GM13977 (cell line): Measurements from ENCODE around the gene KIAA1671.

ENCODE experiments used
- DNase-seq: peaks from one replicate; pipeline ENCODE4 v3.0.0; 2012; ENCODE audit warnings: low spot score
- in situ Hi-C: fragments of 300-500 bp; cut with MboI; formaldehyde crosslinking; loops from one replicate; pipeline ENCODE4 v1.12.0; 2022; ENCODE audit warnings: low sequenced_read_pairs, low pct_unique_long_range_greater_than_20kb, mixed read lengths, inconsistent platforms; ENCODE audit not compliant: unreplicated experiment
- TF ChIP-seq, protein P1 (sequence below): IDR thresholded peaks from 2 replicates; pipeline ENCODE4 v1.5.1; 2012; ENCODE audit warnings: mild to moderate bottlenecking, control low read depth; ENCODE audit not compliant: insufficient read depth; ENCODE audit errors: extremely low read depth, missing control alignments

The KIAA1671 gene

DNA sequence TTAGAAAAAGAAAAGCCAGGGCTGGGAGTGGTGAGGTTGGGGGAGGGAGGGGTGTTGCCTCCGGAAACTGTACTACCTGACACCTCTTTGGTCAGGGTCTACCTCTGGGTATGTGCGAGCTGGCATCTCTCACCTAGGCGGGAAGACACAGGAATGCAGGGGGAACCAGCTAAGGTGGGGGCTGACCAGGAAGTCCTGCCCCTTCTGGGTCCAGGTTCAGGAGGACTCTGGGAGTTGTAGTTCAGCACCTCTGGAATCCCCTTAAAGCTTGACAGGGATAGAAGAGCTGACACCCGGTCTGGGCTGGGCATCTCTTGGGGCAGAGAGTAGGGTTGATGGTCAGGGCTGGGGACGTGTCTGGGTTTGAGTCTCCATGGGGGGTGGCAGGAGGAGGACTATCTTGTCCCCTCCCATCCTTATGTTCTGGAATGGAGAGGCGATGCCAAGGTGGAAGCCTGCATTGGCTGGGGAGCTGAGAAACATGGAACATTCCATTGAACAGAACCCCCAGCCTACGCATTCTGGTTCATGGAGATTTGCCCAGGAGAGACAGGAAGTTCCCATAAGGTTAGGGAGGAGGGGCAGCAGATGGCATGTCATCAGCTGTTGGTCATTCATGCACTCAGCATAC is 2.1 kb upstream of the KIAA1671 start:
- in situ Hi-C loops = no loop called here
- TF ChIP-seq, protein P1, sequence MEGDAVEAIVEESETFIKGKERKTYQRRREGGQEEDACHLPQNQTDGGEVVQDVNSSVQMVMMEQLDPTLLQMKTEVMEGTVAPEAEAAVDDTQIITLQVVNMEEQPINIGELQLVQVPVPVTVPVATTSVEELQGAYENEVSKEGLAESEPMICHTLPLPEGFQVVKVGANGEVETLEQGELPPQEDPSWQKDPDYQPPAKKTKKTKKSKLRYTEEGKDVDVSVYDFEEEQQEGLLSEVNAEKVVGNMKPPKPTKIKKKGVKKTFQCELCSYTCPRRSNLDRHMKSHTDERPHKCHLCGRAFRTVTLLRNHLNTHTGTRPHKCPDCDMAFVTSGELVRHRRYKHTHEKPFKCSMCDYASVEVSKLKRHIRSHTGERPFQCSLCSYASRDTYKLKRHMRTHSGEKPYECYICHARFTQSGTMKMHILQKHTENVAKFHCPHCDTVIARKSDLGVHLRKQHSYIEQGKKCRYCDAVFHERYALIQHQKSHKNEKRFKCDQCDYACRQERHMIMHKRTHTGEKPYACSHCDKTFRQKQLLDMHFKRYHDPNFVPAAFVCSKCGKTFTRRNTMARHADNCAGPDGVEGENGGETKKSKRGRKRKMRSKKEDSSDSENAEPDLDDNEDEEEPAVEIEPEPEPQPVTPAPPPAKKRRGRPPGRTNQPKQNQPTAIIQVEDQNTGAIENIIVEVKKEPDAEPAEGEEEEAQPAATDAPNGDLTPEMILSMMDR = no peak
- no peak for DNase-seq

DNA sequence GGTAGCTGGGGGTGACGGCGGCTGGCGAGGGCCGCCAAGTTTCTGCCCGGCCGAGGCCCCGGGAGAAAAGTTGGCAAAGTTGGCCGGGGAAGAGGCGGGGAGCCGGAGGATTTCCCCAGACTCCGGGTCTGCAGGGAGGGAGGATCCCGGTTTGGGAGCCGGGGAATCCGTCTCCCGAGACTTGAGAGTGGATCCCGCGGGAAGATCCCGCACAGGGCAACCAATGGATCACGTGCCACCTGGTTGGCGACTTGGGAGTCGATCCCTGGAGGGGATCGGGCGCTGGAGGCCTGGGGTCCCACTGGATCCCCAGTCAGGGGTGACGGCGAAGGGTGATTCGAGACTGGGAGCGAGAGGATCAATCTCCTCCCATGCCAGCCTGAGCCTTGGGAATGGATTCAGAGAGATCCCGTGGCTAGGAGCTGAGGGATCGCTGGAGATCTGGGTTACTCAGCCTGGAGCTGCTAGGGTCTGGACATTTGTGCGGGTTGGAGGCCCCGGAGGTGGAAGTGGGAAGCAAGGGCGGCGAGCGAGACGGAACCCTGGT is 394 bp downstream of the KIAA1671 start:
- no peak for DNase-seq
- TF ChIP-seq, protein P1 = no peak

DNA sequence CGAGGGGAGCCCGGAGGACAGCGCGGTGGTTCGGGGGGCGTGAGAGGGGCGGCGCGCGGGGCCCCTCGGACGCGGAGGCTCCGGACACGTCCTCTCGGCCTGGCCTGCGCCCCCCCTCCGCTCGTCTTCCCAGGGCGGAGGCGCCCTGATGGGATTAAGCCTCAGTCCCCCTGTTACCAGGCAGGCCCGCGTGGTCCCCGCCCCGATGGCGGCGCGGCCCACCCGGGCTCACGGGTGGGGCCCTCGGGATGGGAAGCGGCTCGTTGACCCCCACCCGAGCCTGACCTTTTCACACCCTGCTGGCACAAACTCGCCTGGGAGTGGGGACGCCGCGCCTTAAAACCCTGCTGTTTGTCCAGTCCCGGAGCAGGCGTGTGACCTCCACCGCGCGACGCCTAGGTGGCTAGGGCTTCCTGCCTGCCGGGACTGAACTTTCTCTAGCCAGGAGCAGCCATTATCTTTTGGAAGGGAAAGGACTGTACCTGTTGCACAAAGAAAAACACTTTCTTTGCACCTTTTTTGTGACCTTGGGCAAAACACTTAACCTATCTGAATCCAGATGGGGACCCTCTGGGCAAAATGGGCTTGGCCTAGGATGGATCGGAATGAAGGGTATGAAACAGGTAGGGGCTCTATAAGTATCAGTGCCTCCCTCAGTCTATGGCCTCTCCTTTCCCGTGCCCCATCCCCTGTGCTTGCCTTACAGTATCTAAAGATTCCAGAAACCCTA is 1.0 kb downstream of the KIAA1671 start:
- no peak for DNase-seq
- in situ Hi-C loops = no loop called here
- TF ChIP-seq, protein P1 = no peak

More for the DNA sequence above, 394 bp downstream of the KIAA1671 start:
- in situ Hi-C loops = no loop called here

DNA sequence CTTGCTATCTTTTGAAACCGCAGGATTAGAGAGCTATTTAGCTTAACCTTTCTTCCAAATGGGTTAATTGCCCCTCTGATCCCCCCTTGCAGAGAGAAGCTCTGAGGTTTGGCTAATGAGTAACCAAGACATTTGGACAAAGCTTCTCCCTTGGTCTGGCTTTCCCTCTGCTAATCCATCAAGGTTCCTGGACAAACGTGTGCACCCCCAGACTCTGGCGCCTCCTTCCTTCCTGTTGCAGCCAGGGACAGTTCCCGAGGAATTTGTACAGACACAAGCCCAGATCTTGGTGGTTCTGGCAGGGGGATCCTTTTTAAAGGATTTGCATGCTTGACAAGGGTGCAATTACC is 1.6 kb downstream of the KIAA1671 start:
- in situ Hi-C loops = no loop called here
- TF ChIP-seq, protein P1 = no peak
- DNase-seq = no peak

DNA sequence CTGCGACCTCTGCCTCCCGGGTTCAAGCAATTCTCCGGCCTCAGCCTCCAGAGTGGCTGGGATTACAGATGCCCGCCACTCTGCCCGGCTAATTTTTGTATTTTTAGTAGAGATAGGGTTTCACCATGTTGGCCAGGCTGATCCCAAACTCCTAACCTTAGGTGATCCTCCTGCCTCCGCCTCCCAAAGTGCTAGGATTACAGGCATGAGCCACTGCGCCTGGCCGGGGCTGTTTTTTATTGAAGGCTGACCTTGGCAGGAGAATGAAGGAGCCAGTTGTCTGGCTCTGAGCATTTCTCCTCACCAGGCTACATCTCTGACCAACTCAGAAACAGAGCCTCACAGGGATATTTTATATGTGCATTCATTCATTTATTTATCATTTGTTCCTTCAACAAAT is 2.3 kb downstream of the KIAA1671 start:
- in situ Hi-C loops = no loop called here
- TF ChIP-seq, protein P1 = no peak
- DNase-seq = no peak

DNA sequence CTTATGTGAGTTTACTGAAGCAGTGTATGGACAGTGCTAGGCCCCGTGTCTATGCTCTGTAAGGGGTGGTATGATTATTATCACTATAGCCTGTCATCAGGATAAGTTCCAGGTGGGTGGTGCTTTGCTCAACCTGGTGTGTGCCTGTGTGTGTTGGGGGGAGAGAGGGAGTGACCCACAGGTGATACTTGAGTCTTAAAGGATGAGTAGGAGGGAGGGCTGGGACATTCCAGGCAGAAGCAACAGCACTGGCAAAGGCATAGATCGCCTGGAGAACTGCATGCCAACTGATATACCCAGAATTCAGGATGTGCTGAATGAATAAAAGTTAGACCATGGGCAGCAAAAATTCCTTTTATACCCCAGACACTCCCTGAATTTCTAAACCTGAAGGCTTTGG is 4.5 kb downstream of the KIAA1671 start:
- in situ Hi-C loops = no loop called here
- no peak for DNase-seq
- TF ChIP-seq, protein P1 = no peak
